H1 (cell line): ENCODE measurements around the gene LTBP3. TPM values are rescaled to one million over a fixed set of nuclear protein-coding genes. Genes with fewer than 3 reads are reported as not detected.

Experiments
- CTCF ChIA-PET: fragments of 300-600 bp; sonication (Branson Sonifier 250); formaldehyde crosslinking; loops from one replicate; lab custom pipeline; 2021; ENCODE audit not compliant: partially characterized antibody; lab: Charles Lee
- POLR2A ChIA-PET: fragments of 300-600 bp; sonication (Branson Sonifier 250); formaldehyde crosslinking; loops from one replicate; lab custom pipeline; 2021; ENCODE audit warnings: inconsistent platforms; ENCODE audit not compliant: partially characterized antibody; lab: Charles Lee
- DNase-seq, 2 experiments: peaks; one replicate each; pipeline versions ENCODE4 v3.0.0 to v3.0.0-alpha.2; 2010 to 2022; ENCODE audit warnings: low spot score in 2 of 2, low read depth in 1 of 2, mixed read lengths in 1 of 2
- FAIRE-seq: peaks from 2 replicates; lab custom pipeline; 2011; peaks lifted over from hg19 to GRCh38; lab: Jason Lieb, UNC
- H2AFZ ChIP-seq: 2 replicates; pipeline ENCODE4 v1.8.1; 2012; ENCODE audit warnings: low read length, inconsistent platforms
- H2AK5ac ChIP-seq: 2 replicates; pipeline ENCODE4 v1.6.1; 2013; ENCODE audit warnings: low read depth, low read length
- H2BK120ac ChIP-seq: replicated peaks from 2 replicates; pipeline ENCODE3; 2013; ENCODE audit warnings: low read depth, low read length, inconsistent platforms
- H2BK12ac ChIP-seq: 2 replicates; pipeline ENCODE4 v1.6.1; 2013; ENCODE audit warnings: low read depth, low read length
- H2BK15ac ChIP-seq: 2 replicates; pipeline ENCODE4 v1.6.1; 2013; ENCODE audit warnings: low read length
- H2BK20ac ChIP-seq: 2 replicates; pipeline ENCODE4 v1.6.1; 2013; ENCODE audit warnings: low read length
- H2BK5ac ChIP-seq: 2 replicates; pipeline ENCODE4 v1.6.1; 2013; ENCODE audit warnings: low read depth, low read length
- H3K14ac ChIP-seq: 2 replicates; pipeline ENCODE4 v1.6.1; 2013; ENCODE audit warnings: inconsistent platforms; ENCODE audit not compliant: insufficient read length
- H3K18ac ChIP-seq: 2 replicates; pipeline ENCODE4 v1.6.1; 2013; ENCODE audit warnings: low read length; ENCODE audit errors: extremely low read depth
- H3K23ac ChIP-seq: 2 replicates; pipeline ENCODE4 v1.6.1; 2013; ENCODE audit warnings: inconsistent platforms; ENCODE audit not compliant: insufficient read length
- H3K23me2 ChIP-seq: 2 replicates; pipeline ENCODE4 v1.6.1; 2013; ENCODE audit warnings: low read depth, low read length
- H3K27ac ChIP-seq: 2 replicates; pipeline ENCODE4 v1.6.1; 2011; ENCODE audit warnings: low read depth, low read length, inconsistent platforms
- H3K27me3 ChIP-seq, 4 experiments: replicated peaks in 1 of 4; 1 replicate in 1 of 4; 2 replicates in 3 of 4; pipeline versions ENCODE4 v1.6.1 to v1.8.1; 2011 to 2013; ENCODE audit warnings: low read length in 3 of 4, mild to moderate bottlenecking in 3 of 4, inconsistent platforms in 2 of 4, mixed read lengths in 2 of 4, moderate library complexity in 1 of 4; ENCODE audit not compliant: control insufficient read depth in 3 of 4, insufficient read depth in 3 of 4; ENCODE audit errors: extremely low read depth in 1 of 4
- H3K36me3 ChIP-seq, 4 experiments: 2 replicates each; pipeline versions ENCODE4 v1.6.1 to v1.8.1; 2011 to 2013; ENCODE audit warnings: mild to moderate bottlenecking in 4 of 4, low read length in 3 of 4, moderate library complexity in 2 of 4, control low read depth in 1 of 4, inconsistent platforms in 1 of 4; ENCODE audit not compliant: insufficient read depth in 4 of 4, control insufficient read depth in 2 of 4
- H3K4ac ChIP-seq: replicated peaks from 2 replicates; pipeline ENCODE3; 2013; ENCODE audit warnings: low read length, low read depth, mixed read lengths, inconsistent platforms; ENCODE audit not compliant: insufficient read length
- H3K4me1 ChIP-seq, 4 experiments: replicated peaks in 1 of 4; 1 replicate in 1 of 4; 2 replicates in 3 of 4; pipeline versions ENCODE4 v1.6.1 to v1.8.1; 2011 to 2013; ENCODE audit warnings: low read length in 3 of 4, inconsistent platforms in 2 of 4, mixed read lengths in 1 of 4; ENCODE audit not compliant: insufficient read depth in 4 of 4, control insufficient read depth in 3 of 4
- H3K4me2 ChIP-seq, 2 experiments: 2 replicates each; pipeline versions ENCODE4 v1.6.1 to v1.8.1; 2011 to 2013; ENCODE audit warnings: low read depth in 2 of 2, low read length in 2 of 2, control low read depth in 1 of 2, inconsistent platforms in 1 of 2, mild to moderate bottlenecking in 1 of 2; ENCODE audit not compliant: insufficient read depth in 1 of 2
- H3K4me3 ChIP-seq, 4 experiments: fragments of 200-600, 300-600 bp in 1 of 4; sonication (generic), shearing (Covaris generic), sonication (Bioruptor Twin) in 1 of 4; 2 replicates each; pipeline versions ENCODE4 v1.5.1 to v1.8.1; 2011 to 2016; ENCODE audit warnings: low read length in 4 of 4, low read depth in 3 of 4, control low read depth in 2 of 4, inconsistent platforms in 2 of 4, mild to moderate bottlenecking in 2 of 4, mixed read lengths in 1 of 4, moderate library complexity in 1 of 4; ENCODE audit not compliant: insufficient read depth in 2 of 4; ENCODE audit errors: extremely low read depth in 1 of 4
- H3K56ac ChIP-seq: replicated peaks from 2 replicates; pipeline ENCODE3; 2013; ENCODE audit warnings: low read depth, mild to moderate bottlenecking, mixed read lengths, low read length, inconsistent platforms; ENCODE audit not compliant: insufficient read length
- H3K79me1 ChIP-seq: 2 replicates; pipeline ENCODE4 v1.6.1; 2013; ENCODE audit warnings: low read depth, low read length, control low read depth
- H3K79me2 ChIP-seq, 2 experiments: 2 replicates each; pipeline versions ENCODE4 v1.6.1 to v1.8.1; 2012 to 2013; ENCODE audit warnings: low read length in 2 of 2, mild to moderate bottlenecking in 2 of 2, inconsistent platforms in 1 of 2; ENCODE audit not compliant: insufficient read depth in 2 of 2, control insufficient read depth in 1 of 2
- H3K9ac ChIP-seq, 4 experiments: replicated peaks in 1 of 4; 1 replicate in 1 of 4; 2 replicates in 3 of 4; pipeline versions ENCODE4 v1.6.1 to v1.8.1; 2011 to 2013; ENCODE audit warnings: low read depth in 3 of 4, low read length in 3 of 4, control low read depth in 2 of 4, mild to moderate bottlenecking in 2 of 4, moderate library complexity in 2 of 4, inconsistent platforms in 1 of 4; ENCODE audit errors: extremely low read depth in 1 of 4
- H3K9me3 ChIP-seq, 2 experiments: 2 replicates each; pipeline versions ENCODE4 v1.6.1 to v1.8.1; 2012 to 2013; ENCODE audit warnings: mild to moderate bottlenecking in 2 of 2, moderate library complexity in 2 of 2, control low read depth in 1 of 2, inconsistent platforms in 1 of 2, low read depth in 1 of 2, low read length in 1 of 2, mixed read lengths in 1 of 2; ENCODE audit not compliant: insufficient read depth in 2 of 2
- H4K20me1 ChIP-seq, 2 experiments: replicated peaks in 1 of 2; 2 replicates each; pipeline versions ENCODE3 to v1.8.1; 2011 to 2013; ENCODE audit warnings: inconsistent platforms in 2 of 2, low read length in 2 of 2, mild to moderate bottlenecking in 1 of 2; ENCODE audit not compliant: insufficient read depth in 2 of 2, control insufficient read depth in 1 of 2
- H4K5ac ChIP-seq: 2 replicates; pipeline ENCODE4 v1.6.1; 2013; ENCODE audit warnings: low read length, low read depth, mixed read lengths, inconsistent platforms; ENCODE audit not compliant: insufficient read length
- H4K8ac ChIP-seq: 2 replicates; pipeline ENCODE4 v1.8.0; 2013; ENCODE audit warnings: mild to moderate bottlenecking, moderate library complexity, low read length, inconsistent platforms; ENCODE audit not compliant: insufficient read depth; ENCODE audit errors: extremely low read depth
- H4K91ac ChIP-seq: replicated peaks from 2 replicates; pipeline ENCODE3; 2013; ENCODE audit warnings: low read length, mixed read lengths, inconsistent platforms; ENCODE audit not compliant: insufficient read length
- CHD1 ChIP-seq: IDR thresholded peaks from 2 replicates; pipeline ENCODE4 v1.6.1; 2012; ENCODE audit warnings: low read depth, low read length, improper control_type of control experiment
- FOSL1 ChIP-seq: IDR thresholded peaks from 2 replicates; pipeline ENCODE4 v1.6.1; 2011; ENCODE audit warnings: mild to moderate bottlenecking, low read depth, low read length, moderate library complexity; ENCODE audit not compliant: insufficient read depth
- GABPA ChIP-seq: IDR thresholded peaks from 2 replicates; pipeline ENCODE4 v1.6.1; 2011; ENCODE audit warnings: mild to moderate bottlenecking, low read length, moderate library complexity, borderline replicate concordance; ENCODE audit not compliant: insufficient read depth
- GTF2F1 ChIP-seq: IDR thresholded peaks from 2 replicates; pipeline ENCODE4 v1.6.1; 2012; ENCODE audit warnings: low read depth, low read length, improper control_type of control experiment, borderline replicate concordance
- JUN ChIP-seq: IDR thresholded peaks from 2 replicates; pipeline ENCODE4 v1.6.1; 2011; ENCODE audit warnings: low read depth, mild to moderate bottlenecking, improper control_type of control experiment, low read length
- RAD21 ChIP-seq, 2 experiments: IDR thresholded peaks in 1 of 2; conservative IDR thresholded peaks in 1 of 2; 2 replicates each; pipeline ENCODE4 v1.6.1; 2011; ENCODE audit warnings: low read depth in 2 of 2, low read length in 2 of 2, improper control_type of control experiment in 1 of 2, inconsistent platforms in 1 of 2, mild to moderate bottlenecking in 1 of 2, moderate library complexity in 1 of 2
- SIN3A ChIP-seq, 2 experiments: IDR thresholded peaks in 1 of 2; conservative IDR thresholded peaks in 1 of 2; 2 replicates each; pipeline ENCODE4 v1.6.1; 2011 to 2012; ENCODE audit warnings: low read length in 2 of 2, improper control_type of control experiment in 1 of 2, low read depth in 1 of 2, mild to moderate bottlenecking in 1 of 2
- SUZ12 ChIP-seq: fragments of 200-600 bp; sonication (generic); IDR thresholded peaks from 2 replicates; pipeline ENCODE4 v1.6.1; 2012; ENCODE audit warnings: mild to moderate bottlenecking, inconsistent platforms, low read length, moderate library complexity, mixed read lengths
- WGBS, 2 experiments: shearing (Covaris generic) in 1 of 2; methylation state at CpG; one replicate each; pipeline versions ENCODE4 v1.1.6 to v1.1.7; 2013 to 2015; ENCODE audit warnings: low lambda C conversion rate in 2 of 2, mixed read lengths in 2 of 2, inconsistent platforms in 1 of 2, low coverage in 1 of 2, missing lambda C conversion rate in 1 of 2; ENCODE audit not compliant: insufficient replicate concordance in 2 of 2, insufficient coverage in 1 of 2, insufficient read length in 1 of 2; ENCODE audit errors: extremely low coverage in 1 of 2, missing lambda C conversion rate in 1 of 2; 5-methylcytosine and 5-hydroxymethylcytosine counted together
- polyA plus RNA-seq, 7 experiments: library from polyadenylated mRNA; depleted of rRNA in 3 of 7; stranded (reverse) in 5 of 7; unstranded in 2 of 7; fragments of >200 nt in 5 of 7; fragments of 200-250 nt in 2 of 7; gene quantifications; 1 replicate in 5 of 7; 2 replicates in 1 of 7; 4 replicates in 1 of 7; pipeline versions ENCODE4 v1.2.1 to v1.2.3, GENCODE V29; 2011 to 2013; ENCODE audit warnings: missing spikeins in 2 of 7, mixed read lengths in 2 of 7
- total RNA-seq: library from RNA; stranded (reverse); fragmentation: NEBNext Ultra II Directional; extraction: Animal tissue kit (Norgen Biotek cat#: 25700); gene quantifications from 2 replicates; pipeline ENCODE4 v1.2.1, GENCODE V29; 2021
- TF ChIP-seq, protein P1 (sequence below): IDR thresholded peaks from 2 replicates; pipeline ENCODE4 v1.6.1; 2012; ENCODE audit warnings: low read length, inconsistent platforms

Gene LTBP3
- total and polyA plus RNA-seq, 2 of the 8 experiments (the other 6 are each of a cell fraction or from before 2014, with no cell fraction given), result 12.8 to 17.8 TPM

DNA sequence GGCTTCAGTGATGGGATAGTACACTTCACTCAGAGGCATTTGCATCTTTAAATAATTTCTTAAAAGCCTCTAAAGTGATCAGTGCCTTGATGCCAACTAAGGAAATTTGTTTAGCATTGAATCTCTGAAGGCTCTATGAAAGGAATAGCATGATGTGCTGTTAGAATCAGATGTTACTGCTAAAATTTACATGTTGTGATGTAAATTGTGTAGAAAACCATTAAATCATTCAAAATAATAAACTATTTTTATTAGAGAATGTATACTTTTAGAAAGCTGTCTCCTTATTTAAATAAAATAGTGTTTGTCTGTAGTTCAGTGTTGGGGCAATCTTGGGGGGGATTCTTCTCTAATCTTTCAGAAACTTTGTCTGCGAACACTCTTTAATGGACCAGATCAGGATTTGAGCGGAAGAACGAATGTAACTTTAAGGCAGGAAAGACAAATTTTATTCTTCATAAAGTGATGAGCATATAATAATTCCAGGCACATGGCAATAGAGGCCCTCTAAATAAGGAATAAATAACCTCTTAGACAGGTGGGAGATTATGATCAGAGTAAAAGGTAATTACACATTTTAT is 54.7 kb downstream of the LTBP3 start:
- no peak for DNase-seq
- H3K18ac ChIP-seq, result no peak overlapping the region
- H3K27me3 ChIP-seq, result no peaks in the 10 kb centered on the region
- no peak overlapping the region for H2BK120ac ChIP-seq
- no peak overlapping the region for H4K5ac ChIP-seq
- no peak for FAIRE-seq
- H3K23me2 ChIP-seq, result peaks cover 7% of the 10 kb centered on the region
- no peak overlapping the region for H4K8ac ChIP-seq
- H3K79me1 ChIP-seq, result no peaks in the 10 kb centered on the region
- H3K14ac ChIP-seq, result no peak overlapping the region
- H2BK12ac ChIP-seq, result no peak overlapping the region
- H2BK5ac ChIP-seq, result no peak overlapping the region
- H4K91ac ChIP-seq, result no peak overlapping the region
- peak overlapping the region; percentile 93 to 100 (median 98) for H3K4me3 ChIP-seq
- POLR2A ChIA-PET, result interaction anchor here (0.6 to 29.8 kb wide), 29 partner anchors 5 to 367 kb away, joined by 3 to 1569 read pairs (median 7); partner anchors contain the start of genes CDC42EP2, FRMD8, MALAT1 and NEAT1
- no peak overlapping the region for H3K56ac ChIP-seq
- H2BK15ac ChIP-seq, result no peak overlapping the region
- no peak overlapping the region for H2AK5ac ChIP-seq
- H3K4ac ChIP-seq, result no peak overlapping the region
- H3K36me3 ChIP-seq, result peaks cover 39 to 69% (median 52%) of the 10 kb centered on the region in 4 experiments
- H3K27ac ChIP-seq, result no peak overlapping the region
- peak overlapping the region; percentile 75 to 90 for H3K4me2 ChIP-seq
- H3K4me1 ChIP-seq, result peaks cover 0 to 7% (median 3%) of the 10 kb centered on the region in 4 experiments; a peak in 4 of 7 replicates
- 79% methylated on average over 3 of the region's 3 CpGs; no CpG with 5 or more reads in 1 of the 2 experiments for WGBS, 2 experiments
- peaks cover 45 to 52% of the 10 kb centered on the region in 2 experiments for H4K20me1 ChIP-seq
- H3K23ac ChIP-seq, result no peak overlapping the region
- CTCF ChIA-PET, result interaction anchor here (1.0 to 29.0 kb wide), 5 partner anchors 9 to 88 kb away, joined by 3 to 809 read pairs (median 115); partner anchors contain the start of gene MALAT1
- peak overlapping the region in 2 of 4 experiments; percentile 10 to 81; a peak in 4 of 7 replicates for H3K9ac ChIP-seq
- H2AFZ ChIP-seq, result no peak overlapping the region
- no peaks in the 10 kb centered on the region for H3K9me3 ChIP-seq
- peaks cover 53 to 79% of the 10 kb centered on the region in 2 experiments for H3K79me2 ChIP-seq
- no peak overlapping the region for H2BK20ac ChIP-seq
- TF ChIP-seq GABPA (no peak), SUZ12 (no peak), FOSL1 (no peak), JUN (no peak), GTF2F1 (no peak), CHD1 (peak; percentile 82; the same call in 1 of the 2 replicates), SIN3A (conservative IDR thresholded peaks at IDR 0.05 in 1 of 2, IDR thresholded peaks at IDR 0.05 in 1 of 2; ENCODE audit: low read depth in 1 of 2, low read length in 2 of 2) (0 out of 4 replicates have a peak, but pooled peaks of 1 of the 2 experiments have one; percentile 14), RAD21 (IDR thresholded peaks at IDR 0.05 in 1 of 2, conservative IDR thresholded peaks at IDR 0.05 in 1 of 2; ENCODE audit: low read depth in 2 of 2, low read length in 2 of 2) (no peak)
- TF ChIP-seq, protein P1, sequence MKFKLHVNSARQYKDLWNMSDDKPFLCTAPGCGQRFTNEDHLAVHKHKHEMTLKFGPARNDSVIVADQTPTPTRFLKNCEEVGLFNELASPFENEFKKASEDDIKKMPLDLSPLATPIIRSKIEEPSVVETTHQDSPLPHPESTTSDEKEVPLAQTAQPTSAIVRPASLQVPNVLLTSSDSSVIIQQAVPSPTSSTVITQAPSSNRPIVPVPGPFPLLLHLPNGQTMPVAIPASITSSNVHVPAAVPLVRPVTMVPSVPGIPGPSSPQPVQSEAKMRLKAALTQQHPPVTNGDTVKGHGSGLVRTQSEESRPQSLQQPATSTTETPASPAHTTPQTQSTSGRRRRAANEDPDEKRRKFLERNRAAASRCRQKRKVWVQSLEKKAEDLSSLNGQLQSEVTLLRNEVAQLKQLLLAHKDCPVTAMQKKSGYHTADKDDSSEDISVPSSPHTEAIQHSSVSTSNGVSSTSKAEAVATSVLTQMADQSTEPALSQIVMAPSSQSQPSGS, result no peak
